ENCODE data around the gene PSMD6. TPM values are rescaled to one million over a fixed set of nuclear protein-coding genes. Genes with fewer than 3 reads are reported as not detected.

The PSMD6 gene
- total RNA-seq, 2 donors from 2014 or later, result 99.7 to 109 TPM

DNA sequence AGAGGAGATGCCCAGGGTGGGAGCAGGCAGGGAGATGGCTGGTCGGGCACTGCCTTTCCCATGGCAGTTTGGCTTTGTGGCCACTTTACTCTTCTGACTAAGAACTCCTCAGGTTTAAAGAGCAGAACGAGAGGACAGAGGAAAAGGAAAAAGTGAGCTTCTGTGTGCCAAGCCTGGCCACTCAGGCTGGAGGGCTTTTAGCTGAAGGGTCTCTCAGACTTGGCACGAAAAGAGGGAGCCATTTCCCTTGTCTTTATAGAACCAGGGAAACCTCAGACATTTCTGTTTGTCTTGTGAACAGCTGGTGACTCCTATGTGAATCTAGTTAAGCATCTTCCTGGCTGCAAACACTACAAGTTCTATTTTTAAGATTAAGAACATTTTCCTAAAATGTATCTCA lies 23.3 kb upstream of the PSMD6 start:
- no peaks in the 10 kb centered on the region for H3K27me3 ChIP-seq (ENCODE audit: control insufficient read depth, insufficient read depth, low read length, poor library complexity, severe bottlenecking)
- H3K36me3 Mint-ChIP-seq (ENCODE audit: low read depth), result peaks cover 2% of the 10 kb centered on the region
- peaks cover 5% of the 10 kb centered on the region for H3K4me1 ChIP-seq (ENCODE audit: control insufficient read depth, insufficient read depth, low read length)
- H3K9ac ChIP-seq (ENCODE audit: extremely low read depth, low read length, poor library complexity, severe bottlenecking), result no peak overlapping the region
- WGBS, 2 experiments (ENCODE audit: insufficient coverage in 1 of 2, insufficient read length in 1 of 2), result 86 to 94% methylated on average over 3 of the region's 3 CpGs
- peaks cover 3% of the 10 kb centered on the region for H3K27me3 Mint-ChIP-seq (ENCODE audit: insufficient read depth)
- H3K36me3 ChIP-seq (ENCODE audit: control insufficient read depth, insufficient read depth, low read length), result no peaks in the 10 kb centered on the region
- H3K9me3 ChIP-seq (ENCODE audit: control insufficient read depth, low read length), result no peaks in the 10 kb centered on the region
- H3K27ac ChIP-seq (ENCODE audit: low read depth, low read length), result no peak overlapping the region
- H3K27ac Mint-ChIP-seq, result no peak overlapping the region
- H3K4me3 ChIP-seq (ENCODE audit: low read length), result no peak overlapping the region
- H3K9me3 Mint-ChIP-seq, result no peaks in the 10 kb centered on the region
- no peak for DNase-seq
- TF ChIP-seq, protein P1, sequence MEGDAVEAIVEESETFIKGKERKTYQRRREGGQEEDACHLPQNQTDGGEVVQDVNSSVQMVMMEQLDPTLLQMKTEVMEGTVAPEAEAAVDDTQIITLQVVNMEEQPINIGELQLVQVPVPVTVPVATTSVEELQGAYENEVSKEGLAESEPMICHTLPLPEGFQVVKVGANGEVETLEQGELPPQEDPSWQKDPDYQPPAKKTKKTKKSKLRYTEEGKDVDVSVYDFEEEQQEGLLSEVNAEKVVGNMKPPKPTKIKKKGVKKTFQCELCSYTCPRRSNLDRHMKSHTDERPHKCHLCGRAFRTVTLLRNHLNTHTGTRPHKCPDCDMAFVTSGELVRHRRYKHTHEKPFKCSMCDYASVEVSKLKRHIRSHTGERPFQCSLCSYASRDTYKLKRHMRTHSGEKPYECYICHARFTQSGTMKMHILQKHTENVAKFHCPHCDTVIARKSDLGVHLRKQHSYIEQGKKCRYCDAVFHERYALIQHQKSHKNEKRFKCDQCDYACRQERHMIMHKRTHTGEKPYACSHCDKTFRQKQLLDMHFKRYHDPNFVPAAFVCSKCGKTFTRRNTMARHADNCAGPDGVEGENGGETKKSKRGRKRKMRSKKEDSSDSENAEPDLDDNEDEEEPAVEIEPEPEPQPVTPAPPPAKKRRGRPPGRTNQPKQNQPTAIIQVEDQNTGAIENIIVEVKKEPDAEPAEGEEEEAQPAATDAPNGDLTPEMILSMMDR (conservative IDR thresholded peaks at IDR 0.05), result no peak
- peaks cover 40% of the 10 kb centered on the region for H3K4me1 Mint-ChIP-seq
- H3K4me3 Mint-ChIP-seq, result no peak overlapping the region

DNA sequence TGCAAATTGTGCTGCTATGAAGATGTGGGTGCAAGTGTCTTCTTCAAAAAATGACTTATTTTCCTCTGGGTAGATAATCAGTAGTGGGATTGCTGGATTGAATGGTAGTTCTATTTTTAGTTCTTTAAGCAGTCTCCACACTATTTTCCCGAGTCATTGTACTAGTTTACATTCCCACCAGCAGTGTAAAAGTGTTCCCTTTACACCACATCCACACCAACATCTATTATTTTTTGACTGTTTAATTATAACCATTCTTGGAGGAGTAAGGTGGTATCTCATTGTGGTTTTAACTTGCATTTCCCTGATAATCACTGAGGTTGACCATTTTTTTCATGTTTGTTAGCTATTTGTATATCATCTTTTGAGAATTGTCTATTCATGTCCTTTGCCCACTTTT lies 19.7 kb upstream of the PSMD6 start:
- Histone ChIP-seq H3K27ac (ENCODE audit: low read depth, low read length) (no peak overlapping the region), H3K9me3 (ENCODE audit: control insufficient read depth, low read length) (no peaks in the 10 kb centered on the region), H3K4me1 (ENCODE audit: control insufficient read depth, insufficient read depth, low read length) (peaks cover 2% of the 10 kb centered on the region), H3K27me3 (ENCODE audit: control insufficient read depth, insufficient read depth, low read length, poor library complexity, severe bottlenecking) (no peaks in the 10 kb centered on the region), H3K36me3 (ENCODE audit: control insufficient read depth, insufficient read depth, low read length) (no peaks in the 10 kb centered on the region), H3K4me3 (ENCODE audit: low read length) (no peak overlapping the region), H3K9ac (ENCODE audit: extremely low read depth, low read length, poor library complexity, severe bottlenecking) (no peak overlapping the region)
- 88% methylated on average over 1 of the region's 1 CpG; no CpG with 5 or more reads in 1 of the 2 experiments for WGBS, 2 experiments (ENCODE audit: insufficient coverage in 1 of 2, insufficient read length in 1 of 2)
- TF ChIP-seq, protein P1 (conservative IDR thresholded peaks at IDR 0.05), result no peak
- Mint-ChIP-seq H3K36me3 (ENCODE audit: low read depth) (peaks cover 2% of the 10 kb centered on the region), H3K9me3 (no peaks in the 10 kb centered on the region), H3K27ac (no peak overlapping the region), H3K4me1 (peaks cover 13% of the 10 kb centered on the region), H3K27me3 (ENCODE audit: insufficient read depth) (peaks cover 5% of the 10 kb centered on the region), H3K4me3 (no peak overlapping the region)
- no peak for DNase-seq

GRCh38 chr3:64039981-64040733 lies 16.9 kb upstream of the PSMD6 start:
- Histone ChIP-seq H3K9ac (ENCODE audit: extremely low read depth, low read length, poor library complexity, severe bottlenecking) (no peak overlapping the region), H3K4me3 (ENCODE audit: low read length) (no peak overlapping the region), H3K36me3 (ENCODE audit: control insufficient read depth, insufficient read depth, low read length) (no peaks in the 10 kb centered on the region), H3K27ac (ENCODE audit: low read depth, low read length) (no peak overlapping the region), H3K9me3 (ENCODE audit: control insufficient read depth, low read length) (peaks cover 9% of the 10 kb centered on the region), H3K27me3 (ENCODE audit: control insufficient read depth, insufficient read depth, low read length, poor library complexity, severe bottlenecking) (no peaks in the 10 kb centered on the region), H3K4me1 (ENCODE audit: control insufficient read depth, insufficient read depth, low read length) (no peaks in the 10 kb centered on the region)
- DNase-seq, result no peak
- TF ChIP-seq, protein P1 (conservative IDR thresholded peaks at IDR 0.05), result no peak
- H3K27ac Mint-ChIP-seq, result no peak overlapping the region
- peaks cover 2% of the 10 kb centered on the region for H3K9me3 Mint-ChIP-seq
- H3K4me1 Mint-ChIP-seq, result peaks cover 3% of the 10 kb centered on the region
- 80 to 92% methylated on average over 2 to 5 of the region's 5 CpGs for WGBS, 2 experiments (ENCODE audit: insufficient coverage in 1 of 2, insufficient read length in 1 of 2)
- peaks cover 2% of the 10 kb centered on the region for H3K27me3 Mint-ChIP-seq (ENCODE audit: insufficient read depth)
- peaks cover under 1% of the 10 kb centered on the region for H3K36me3 Mint-ChIP-seq (ENCODE audit: low read depth)
- H3K4me3 Mint-ChIP-seq, result no peak overlapping the region

Data from endodermal cell (in vitro differentiated cells).